CD8-positive, alpha-beta memory T cell (primary cell): ENCODE results near the gene LHFPL3. TPM values are rescaled to one million over a fixed set of nuclear protein-coding genes. Genes with fewer than 3 reads are reported as not detected.

Source experiments
- CTCF ChIA-PET: fragments of 350-600 bp; sonication (Branson Sonifier 250); formaldehyde crosslinking; loops from one replicate; lab custom pipeline; 2021; ENCODE audit warnings: antibody characterized with exemption; lab: Charles Lee
- POLR2A ChIA-PET: fragments of 350-600 bp; sonication (Branson Sonifier 250); formaldehyde crosslinking; loops from one replicate; lab custom pipeline; 2021; ENCODE audit warnings: antibody characterized with exemption; lab: Charles Lee
- DNase-seq, 5 donors: peaks; one replicate each; pipeline versions ENCODE4 v3.0.0 to v3.0.0-alpha.2; 2020 to 2022; ENCODE audit warnings: mixed read lengths in 1 of 5
- H3K27ac ChIP-seq: one replicate; pipeline ENCODE4 v1.7.0; 2013; ENCODE audit warnings: low read depth, mild to moderate bottlenecking, low read length, moderate library complexity
- H3K27me3 ChIP-seq: 2 replicates; pipeline ENCODE4 v1.7.0; 2013; ENCODE audit warnings: low read length, mild to moderate bottlenecking; ENCODE audit not compliant: insufficient read depth, poor library complexity, severe bottlenecking
- H3K36me3 ChIP-seq: 2 replicates; pipeline ENCODE4 v1.7.0; 2013; ENCODE audit warnings: mild to moderate bottlenecking, low read length, moderate library complexity; ENCODE audit not compliant: insufficient read depth
- H3K4me1 ChIP-seq: 2 replicates; pipeline ENCODE4 v1.7.0; 2013; ENCODE audit warnings: mild to moderate bottlenecking, low read length, moderate library complexity; ENCODE audit not compliant: insufficient read depth
- H3K4me3 ChIP-seq: 2 replicates; pipeline ENCODE4 v1.7.0; 2013; ENCODE audit warnings: mild to moderate bottlenecking, low read length
- H3K9me3 ChIP-seq: 2 replicates; pipeline ENCODE4 v1.7.0; 2013; ENCODE audit warnings: mild to moderate bottlenecking, low read length
- H3K27ac Mint-ChIP-seq, 8 donors: one replicate each; pipeline ENCODE4 v1.8.0; 2020 to 2021; ENCODE audit warnings: mixed read lengths in 8 of 8, mild to moderate bottlenecking in 6 of 8, inconsistent platforms in 3 of 8, moderate library complexity in 3 of 8
- H3K27me3 Mint-ChIP-seq, 2 donors: one replicate each; pipeline ENCODE4 v1.8.0; 2020 to 2021; ENCODE audit warnings: mixed read lengths in 2 of 2, mild to moderate bottlenecking in 1 of 2, moderate library complexity in 1 of 2
- H3K36me3 Mint-ChIP-seq, 3 donors: one replicate each; pipeline ENCODE4 v1.8.0; 2020 to 2021; ENCODE audit warnings: mixed read lengths in 3 of 3, inconsistent platforms in 1 of 3, mild to moderate bottlenecking in 1 of 3
- H3K4me1 Mint-ChIP-seq, 3 donors: one replicate each; pipeline ENCODE4 v1.8.0; 2020 to 2021; ENCODE audit warnings: mixed read lengths in 3 of 3, inconsistent platforms in 1 of 3, mild to moderate bottlenecking in 1 of 3
- H3K4me3 Mint-ChIP-seq, 7 donors: one replicate each; pipeline ENCODE4 v1.8.0; 2020 to 2021; ENCODE audit warnings: mixed read lengths in 7 of 7, mild to moderate bottlenecking in 6 of 7, moderate library complexity in 4 of 7, inconsistent platforms in 2 of 7
- H3K9me3 Mint-ChIP-seq, 5 donors: one replicate each; pipeline ENCODE4 v1.8.0; 2020 to 2022; ENCODE audit warnings: mixed read lengths in 5 of 5, mild to moderate bottlenecking in 3 of 5, moderate library complexity in 2 of 5, inconsistent platforms in 1 of 5
- polyA plus RNA-seq: library from polyadenylated mRNA; unstranded; fragments of 300-500 nt; fragmentation: Illumina TruSeq; gene quantifications from one replicate; pipeline ENCODE4 v1.2.3, GENCODE V29; 2021
- total RNA-seq, 2 experiments: library from RNA; stranded (reverse); gene quantifications; one replicate each; pipeline ENCODE4 v1.2.3, GENCODE V29; 2021

LHFPL3 gene
- total and polyA plus RNA-seq, 3 experiments from 2014 or later, result not detected

DNA sequence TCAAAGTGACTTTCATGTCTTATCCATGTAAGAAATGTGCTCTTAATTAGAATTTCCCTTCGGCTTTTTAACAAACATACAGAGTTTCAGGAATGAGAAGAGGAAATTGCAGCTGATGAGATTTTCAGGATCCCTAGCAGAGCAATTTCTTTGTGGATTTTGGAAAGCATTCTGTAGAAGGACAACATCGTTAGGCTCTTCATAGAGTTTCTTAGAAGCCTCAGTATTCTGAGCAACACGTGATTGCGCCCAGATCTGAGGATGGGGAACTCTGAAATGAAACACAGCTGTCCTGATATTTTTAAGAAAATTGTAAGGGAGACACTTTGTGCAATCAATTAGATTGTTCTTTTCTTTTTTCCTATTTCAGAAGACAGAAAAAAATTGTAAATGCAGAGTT lies 85.8 kb downstream of the LHFPL3 start:
- Histone ChIP-seq H3K4me1 (no peaks in the 10 kb centered on the region), H3K4me3 (no peak overlapping the region), H3K36me3 (no peaks in the 10 kb centered on the region), H3K9me3 (no peaks in the 10 kb centered on the region), H3K27me3 (no peaks in the 10 kb centered on the region), H3K27ac (no peak overlapping the region)
- Mint-ChIP-seq H3K9me3 (peaks cover 0 to 5% (median 0%) of the 10 kb centered on the region in 5 donors), H3K27me3 (peaks cover 9% of the 10 kb centered on the region in 2 donors), H3K4me3 (no peak overlapping the region), H3K4me1 (no peaks in the 10 kb centered on the region), H3K36me3 (no peaks in the 10 kb centered on the region), H3K27ac (no peak overlapping the region)
- ChIA-PET POLR2A (no interaction called here), CTCF (no interaction called here)
- DNase-seq, result no peak

GRCh38 chr7:104415700-104416099 lies 87.3 kb downstream of the LHFPL3 start:
- Mint-ChIP-seq H3K9me3 (no peaks in the 10 kb centered on the region), H3K4me3 (no peak overlapping the region), H3K27ac (no peak overlapping the region), H3K27me3 (peaks cover 5 to 9% of the 10 kb centered on the region in 2 donors), H3K4me1 (no peaks in the 10 kb centered on the region), H3K36me3 (no peaks in the 10 kb centered on the region)
- no peaks in the 10 kb centered on the region for H3K27me3 ChIP-seq
- no peak for DNase-seq
- POLR2A ChIA-PET, result no interaction called here
- no peaks in the 10 kb centered on the region for H3K36me3 ChIP-seq
- no peaks in the 10 kb centered on the region for H3K9me3 ChIP-seq
- no peak overlapping the region for H3K27ac ChIP-seq
- no peak overlapping the region for H3K4me3 ChIP-seq
- H3K4me1 ChIP-seq, result no peaks in the 10 kb centered on the region
- CTCF ChIA-PET, result no interaction called here

DNA sequence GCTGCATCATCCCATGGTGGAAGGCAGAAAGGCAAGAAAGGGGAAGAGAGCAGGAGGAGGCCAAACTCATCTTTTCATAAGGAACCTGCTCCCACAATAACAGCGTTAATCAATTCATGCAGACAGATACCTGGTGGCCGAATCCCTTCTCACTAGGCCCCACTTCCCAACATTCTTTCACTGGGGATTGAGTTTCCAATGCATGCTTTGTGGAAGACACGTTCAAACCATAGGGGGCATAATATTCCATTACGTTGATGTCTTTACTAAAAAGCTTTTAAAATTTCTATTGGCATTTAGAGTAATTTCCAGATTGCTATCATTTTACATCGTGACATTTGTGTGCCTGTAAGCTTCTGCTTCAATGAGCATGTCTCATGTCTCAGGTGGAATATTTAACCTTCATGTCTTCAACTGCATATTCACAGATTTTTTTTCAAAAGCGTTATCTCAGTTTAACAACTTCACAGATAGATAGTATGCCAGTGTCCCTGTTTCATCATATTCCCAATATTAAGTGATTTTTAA lies 88.5 kb downstream of the LHFPL3 start:
- DNase-seq, result no peak
- no peaks in the 10 kb centered on the region for H3K4me1 ChIP-seq
- peaks cover 5 to 9% of the 10 kb centered on the region in 2 donors for H3K27me3 Mint-ChIP-seq
- no peaks in the 10 kb centered on the region for H3K36me3 ChIP-seq
- H3K36me3 Mint-ChIP-seq, result no peaks in the 10 kb centered on the region
- no peaks in the 10 kb centered on the region for H3K27me3 ChIP-seq
- H3K27ac Mint-ChIP-seq, result no peak overlapping the region
- ChIA-PET POLR2A (no interaction called here), CTCF (no interaction called here)
- H3K9me3 ChIP-seq, result no peaks in the 10 kb centered on the region
- H3K4me3 Mint-ChIP-seq, result no peak overlapping the region
- H3K4me3 ChIP-seq, result no peak overlapping the region
- no peak overlapping the region for H3K27ac ChIP-seq
- no peaks in the 10 kb centered on the region for H3K9me3 Mint-ChIP-seq
- no peaks in the 10 kb centered on the region for H3K4me1 Mint-ChIP-seq

DNA sequence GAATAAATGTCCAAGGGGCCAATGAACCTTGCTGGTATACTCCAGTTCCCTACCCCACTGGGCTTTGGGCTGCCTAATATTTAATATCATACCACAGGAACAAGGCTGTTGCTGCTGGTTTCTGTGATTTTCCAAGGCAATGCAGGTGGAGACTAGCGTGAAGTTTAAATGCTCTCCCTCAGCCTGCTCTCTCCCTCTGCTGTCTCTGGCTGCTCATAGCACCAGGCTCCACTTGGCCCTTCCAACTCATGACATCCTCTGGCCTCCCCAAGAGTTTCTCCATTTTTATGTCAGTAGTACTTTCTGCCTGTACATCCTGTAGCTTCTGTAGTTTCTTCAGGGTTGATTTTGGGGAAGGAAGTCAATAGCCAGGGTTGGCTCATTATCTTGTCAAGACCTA lies 103.5 kb downstream of the LHFPL3 start:
- ChIA-PET CTCF (no interaction called here), POLR2A (no interaction called here)
- Mint-ChIP-seq H3K4me1 (no peaks in the 10 kb centered on the region), H3K36me3 (no peaks in the 10 kb centered on the region), H3K27me3 (peaks cover 0 to 7% of the 10 kb centered on the region in 2 donors), H3K4me3 (no peak overlapping the region), H3K9me3 (no peaks in the 10 kb centered on the region), H3K27ac (no peak overlapping the region)
- Histone ChIP-seq H3K4me3 (no peak overlapping the region), H3K36me3 (no peaks in the 10 kb centered on the region), H3K9me3 (no peaks in the 10 kb centered on the region), H3K27me3 (no peaks in the 10 kb centered on the region), H3K4me1 (no peaks in the 10 kb centered on the region), H3K27ac (no peak overlapping the region)
- DNase-seq, result no peak

DNA sequence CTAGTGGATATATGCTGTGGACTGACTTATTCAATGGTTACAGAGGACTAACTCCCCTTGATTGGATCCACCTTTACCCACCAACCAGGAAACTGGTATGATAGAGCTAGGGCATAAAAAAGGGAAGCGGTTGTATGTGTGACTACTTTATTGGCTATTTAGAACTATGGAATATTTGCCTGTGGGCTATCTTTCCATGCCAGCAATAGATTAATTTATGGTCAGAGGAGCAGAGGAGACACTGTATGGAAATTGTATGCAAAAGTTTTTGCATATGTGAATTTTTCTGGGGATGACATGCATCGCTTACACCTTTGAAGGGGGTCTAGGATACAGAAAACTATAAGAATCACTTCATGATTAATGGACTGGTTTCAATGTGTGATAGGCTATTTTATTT lies 105.7 kb downstream of the LHFPL3 start:
- H3K4me3 ChIP-seq, result no peak overlapping the region
- DNase-seq, result no peak
- POLR2A ChIA-PET, result no interaction called here
- CTCF ChIA-PET, result no interaction called here
- H3K27me3 ChIP-seq, result no peaks in the 10 kb centered on the region
- no peak overlapping the region for H3K4me3 Mint-ChIP-seq
- no peaks in the 10 kb centered on the region for H3K9me3 ChIP-seq
- no peaks in the 10 kb centered on the region for H3K4me1 ChIP-seq
- H3K27ac Mint-ChIP-seq, result no peak overlapping the region
- H3K4me1 Mint-ChIP-seq, result no peaks in the 10 kb centered on the region
- H3K36me3 ChIP-seq, result no peaks in the 10 kb centered on the region
- H3K9me3 Mint-ChIP-seq, result peaks cover 0 to 5% (median 0%) of the 10 kb centered on the region in 5 donors
- H3K27ac ChIP-seq, result no peak overlapping the region
- H3K36me3 Mint-ChIP-seq, result no peaks in the 10 kb centered on the region
- peaks cover 0 to 7% of the 10 kb centered on the region in 2 donors for H3K27me3 Mint-ChIP-seq

DNA sequence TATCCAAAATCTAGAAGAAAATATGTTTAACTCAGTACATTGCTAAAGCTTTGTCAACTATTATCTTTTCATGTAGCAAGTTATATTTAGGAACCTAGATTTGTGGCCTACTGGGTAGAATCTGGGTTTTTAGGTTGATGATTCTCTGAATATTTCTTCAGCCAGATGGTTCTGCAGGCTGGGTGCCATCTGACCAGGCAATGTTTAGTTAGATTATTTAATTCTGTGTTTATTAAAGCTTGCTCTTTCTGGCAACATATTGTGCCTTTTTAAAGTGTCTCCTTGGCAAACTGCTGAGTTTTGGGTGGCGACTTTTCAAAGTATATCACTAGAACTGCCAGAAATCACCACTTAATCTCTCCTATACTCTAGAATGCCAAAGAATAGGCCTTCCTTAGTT lies 114.1 kb downstream of the LHFPL3 start:
- Histone ChIP-seq H3K4me3 (no peak overlapping the region), H3K4me1 (no peaks in the 10 kb centered on the region), H3K27ac (no peak overlapping the region), H3K36me3 (no peaks in the 10 kb centered on the region), H3K27me3 (no peaks in the 10 kb centered on the region), H3K9me3 (no peaks in the 10 kb centered on the region)
- Mint-ChIP-seq H3K27me3 (peaks cover 0 to 3% of the 10 kb centered on the region in 2 donors), H3K9me3 (peaks cover 0 to 5% (median 0%) of the 10 kb centered on the region in 5 donors), H3K4me1 (no peaks in the 10 kb centered on the region), H3K36me3 (no peaks in the 10 kb centered on the region), H3K27ac (no peak overlapping the region), H3K4me3 (no peak overlapping the region)
- POLR2A ChIA-PET, result no interaction called here
- no peak for DNase-seq
- CTCF ChIA-PET, result no interaction called here

DNA sequence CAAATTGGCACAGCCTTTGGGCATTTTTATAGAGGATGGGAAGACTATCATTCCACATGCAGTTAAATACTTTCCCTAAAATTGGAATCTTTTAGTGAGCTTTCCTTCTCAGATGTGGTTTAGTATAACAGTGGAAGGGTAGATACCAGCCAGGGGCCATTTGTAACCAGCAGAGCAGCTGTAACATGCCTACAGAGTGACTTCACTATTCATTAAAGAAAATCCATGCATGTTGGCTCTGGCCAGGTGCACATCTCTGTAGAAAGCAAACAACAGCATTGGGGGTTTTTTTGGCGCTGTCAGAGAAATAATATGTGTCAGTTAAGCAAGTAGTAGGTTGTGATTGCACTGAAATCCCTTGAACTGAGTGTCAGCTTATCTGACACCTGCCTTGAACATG lies 115.6 kb downstream of the LHFPL3 start:
- no peak for DNase-seq
- ChIA-PET POLR2A (no interaction called here), CTCF (no interaction called here)
- H3K27me3 Mint-ChIP-seq, result peaks cover 0 to 6% of the 10 kb centered on the region in 2 donors
- no peak overlapping the region for H3K4me3 ChIP-seq
- no peak overlapping the region for H3K27ac Mint-ChIP-seq
- H3K27ac ChIP-seq, result no peak overlapping the region
- no peaks in the 10 kb centered on the region for H3K27me3 ChIP-seq
- H3K9me3 ChIP-seq, result no peaks in the 10 kb centered on the region
- no peaks in the 10 kb centered on the region for H3K36me3 ChIP-seq
- no peaks in the 10 kb centered on the region for H3K36me3 Mint-ChIP-seq
- H3K4me1 Mint-ChIP-seq, result no peaks in the 10 kb centered on the region
- no peaks in the 10 kb centered on the region for H3K4me1 ChIP-seq
- H3K4me3 Mint-ChIP-seq, result no peak overlapping the region
- peaks cover 0 to 2% (median 0%) of the 10 kb centered on the region in 5 donors for H3K9me3 Mint-ChIP-seq

DNA sequence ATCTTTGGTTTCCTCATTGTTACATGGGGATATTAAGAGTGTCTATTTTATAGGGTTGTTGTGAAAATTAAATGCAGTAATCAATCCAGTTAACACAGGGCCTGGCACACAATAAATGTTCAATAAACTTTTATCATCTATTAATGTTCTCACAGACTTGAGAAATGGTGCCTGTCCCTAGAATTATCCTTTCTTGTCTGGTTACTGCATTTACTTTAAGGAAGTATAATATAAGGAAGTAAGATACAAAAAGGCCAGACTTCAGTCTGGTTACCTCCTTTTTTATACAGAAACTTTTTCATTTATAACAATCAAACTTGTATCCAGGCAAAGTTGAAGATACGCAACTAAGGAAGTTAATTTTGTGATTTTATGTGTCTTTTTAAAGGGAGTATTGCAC lies 117.0 kb downstream of the LHFPL3 start:
- Mint-ChIP-seq H3K27ac (no peak overlapping the region), H3K4me1 (no peaks in the 10 kb centered on the region), H3K27me3 (peaks cover 0 to 6% of the 10 kb centered on the region in 2 donors), H3K4me3 (no peak overlapping the region), H3K9me3 (no peaks in the 10 kb centered on the region), H3K36me3 (no peaks in the 10 kb centered on the region)
- POLR2A ChIA-PET, result no interaction called here
- no peaks in the 10 kb centered on the region for H3K27me3 ChIP-seq
- no peaks in the 10 kb centered on the region for H3K9me3 ChIP-seq
- H3K4me3 ChIP-seq, result no peak overlapping the region
- no peaks in the 10 kb centered on the region for H3K4me1 ChIP-seq
- no peaks in the 10 kb centered on the region for H3K36me3 ChIP-seq
- CTCF ChIA-PET, result no interaction called here
- H3K27ac ChIP-seq, result no peak overlapping the region
- no peak for DNase-seq

- no peak overlapping the region for H3K27ac Mint-ChIP-seq
- H3K4me3 Mint-ChIP-seq, result no peak overlapping the region
- H3K36me3 Mint-ChIP-seq, result no peaks in the 10 kb centered on the region
- Histone ChIP-seq H3K36me3 (no peaks in the 10 kb centered on the region), H3K4me1 (no peaks in the 10 kb centered on the region), H3K9me3 (no peaks in the 10 kb centered on the region), H3K27ac (no peak overlapping the region), H3K4me3 (no peak overlapping the region), H3K27me3 (no peaks in the 10 kb centered on the region)
- peaks cover 2 to 6% of the 10 kb centered on the region in 2 donors for H3K27me3 Mint-ChIP-seq
- no peaks in the 10 kb centered on the region for H3K9me3 Mint-ChIP-seq
- POLR2A ChIA-PET, result no interaction called here
- CTCF ChIA-PET, result no interaction called here
- DNase-seq, result no peak
- no peaks in the 10 kb centered on the region for H3K4me1 Mint-ChIP-seq
Measured at GRCh38 chr7:104450861-104451260, 122.5 kb downstream of the LHFPL3 start.
